ENCODE results near the gene RPS27.
"Not testable (repeated sequence)": the region's sequence is repeated elsewhere in the genome, so short reads cannot be mapped to it uniquely, and the experiment has no call there.

Gene RPS27

GRCh38 chr1:153985941-153986761 lies 4.4 kb upstream of the RPS27 start, which contains the start of gene RAB13:
Gene RAB13 (minus strand): TSS chr1:153986339. CDS start chr1:153986236, 103 bp downstream.
- DNase-seq (ENCODE audit: low spot score) = peak; percentile 54

- no peak for DNase-seq (ENCODE audit: low spot score)
Observed at GRCh38 chr1:153987621-153988020, 2.9 kb upstream of the RPS27 start.

GRCh38 chr1:153991151-153991630 lies 629 bp downstream of the RPS27 start:
- DNase-seq (ENCODE audit: low spot score) = no peak

- DNase-seq (ENCODE audit: low spot score) = no peak
Observed at GRCh38 chr1:153991806-153992205, 1.2 kb downstream of the RPS27 start.

- DNase-seq (ENCODE audit: low spot score) = no peak
Observed at GRCh38 chr1:153995202-153995601, 4.6 kb downstream of the RPS27 start.

- no peak for DNase-seq (ENCODE audit: low spot score)
Observed at GRCh38 chr1:153995640-153996039, 5.1 kb downstream of the RPS27 start.

- DNase-seq (ENCODE audit: low spot score) = not testable (repeated sequence)
Observed at GRCh38 chr1:153996882-153997281, 6.3 kb downstream of the RPS27 start.

GRCh38 chr1:154000420-154000819 lies 9.9 kb downstream of the RPS27 start:
- no peak for DNase-seq (ENCODE audit: low spot score)

GRCh38 chr1:154006136-154006535 lies 15.6 kb downstream of the RPS27 start:
- no peak for DNase-seq (ENCODE audit: low spot score)

GRCh38 chr1:154012129-154012528 lies 21.6 kb downstream of the RPS27 start:
- DNase-seq (ENCODE audit: low spot score) = no peak

- not testable (repeated sequence) for DNase-seq (ENCODE audit: low spot score)
Observed at GRCh38 chr1:154012543-154012942, 22.0 kb downstream of the RPS27 start.

- DNase-seq (ENCODE audit: low spot score) = no peak
Observed at GRCh38 chr1:154014154-154014907, 23.8 kb downstream of the RPS27 start.

- no peak for DNase-seq (ENCODE audit: low spot score)
Observed at GRCh38 chr1:154019269-154019668, 28.7 kb downstream of the RPS27 start.

GRCh38 chr1:154019940-154020339 lies 29.4 kb downstream of the RPS27 start:
- DNase-seq (ENCODE audit: low spot score) = no peak

- not testable (repeated sequence) for DNase-seq (ENCODE audit: low spot score)
Observed at GRCh38 chr1:154033697-154034096, 43.1 kb downstream of the RPS27 start.
